ENCODE measurements around the gene PDF. TPM values are rescaled to one million over a fixed set of nuclear protein-coding genes. Genes with fewer than 3 reads are reported as not detected.
A peak's percentile ranks its signal among the peaks of the same experiment; 100 is the strongest.
"Not testable (repeated sequence)": the region's sequence is repeated elsewhere in the genome, so short reads cannot be mapped to it uniquely, and the experiment has no call there.

The PDF gene
- total and polyA plus RNA-seq, 2 donors from 2014 or later = 22.4 to 30.8 TPM

GRCh38 chr16:69293401-69293800 lies 37.0 kb downstream of the PDF start:
- intact Hi-C loops (cut with DNase I) = no loop called here
- no peak overlapping the region for H3K4me3 ChIP-seq (ENCODE audit: low read length in 3 of 3)
- TF ChIP-seq, protein P1, sequence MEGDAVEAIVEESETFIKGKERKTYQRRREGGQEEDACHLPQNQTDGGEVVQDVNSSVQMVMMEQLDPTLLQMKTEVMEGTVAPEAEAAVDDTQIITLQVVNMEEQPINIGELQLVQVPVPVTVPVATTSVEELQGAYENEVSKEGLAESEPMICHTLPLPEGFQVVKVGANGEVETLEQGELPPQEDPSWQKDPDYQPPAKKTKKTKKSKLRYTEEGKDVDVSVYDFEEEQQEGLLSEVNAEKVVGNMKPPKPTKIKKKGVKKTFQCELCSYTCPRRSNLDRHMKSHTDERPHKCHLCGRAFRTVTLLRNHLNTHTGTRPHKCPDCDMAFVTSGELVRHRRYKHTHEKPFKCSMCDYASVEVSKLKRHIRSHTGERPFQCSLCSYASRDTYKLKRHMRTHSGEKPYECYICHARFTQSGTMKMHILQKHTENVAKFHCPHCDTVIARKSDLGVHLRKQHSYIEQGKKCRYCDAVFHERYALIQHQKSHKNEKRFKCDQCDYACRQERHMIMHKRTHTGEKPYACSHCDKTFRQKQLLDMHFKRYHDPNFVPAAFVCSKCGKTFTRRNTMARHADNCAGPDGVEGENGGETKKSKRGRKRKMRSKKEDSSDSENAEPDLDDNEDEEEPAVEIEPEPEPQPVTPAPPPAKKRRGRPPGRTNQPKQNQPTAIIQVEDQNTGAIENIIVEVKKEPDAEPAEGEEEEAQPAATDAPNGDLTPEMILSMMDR (IDR thresholded peaks at IDR 0.05; ENCODE audit: borderline replicate concordance, extremely low read depth, insufficient read depth) = no peak
- no peaks in the 10 kb centered on the region for H3K27me3 ChIP-seq (ENCODE audit: control insufficient read depth, insufficient read depth, low read length)
- no peaks in the 10 kb centered on the region for H3K4me1 ChIP-seq (ENCODE audit: control insufficient read depth in 2 of 3, insufficient read depth in 2 of 3, low read depth in 1 of 3, low read length in 3 of 3)
- H3K9me3 ChIP-seq (ENCODE audit: control insufficient read depth in 2 of 3, insufficient read depth in 1 of 3, low read length in 3 of 3) = no peaks in the 10 kb centered on the region
- no peak overlapping the region for H3K9ac ChIP-seq (ENCODE audit: low read length in 3 of 3)
- H3K27ac ChIP-seq (ENCODE audit: low read depth in 2 of 2, low read length in 2 of 2) = no peak overlapping the region
- DNase-seq (no peak), FAIRE-seq (no peak)
- peaks cover 0 to 3% (median 0%) of the 10 kb centered on the region in 3 donors for H3K36me3 ChIP-seq (ENCODE audit: control insufficient read depth in 2 of 3, insufficient read depth in 3 of 3, low read length in 3 of 3)

- FAIRE-seq; H3K27ac ChIP-seq (ENCODE audit: low read depth in 2 of 2, low read length in 2 of 2): not testable (repeated sequence)
These were observed 38.7 kb downstream of the PDF start for GRCh38 chr16:69291657-69292056.

GRCh38 chr16:69286941-69287713 lies 43.3 kb downstream of the PDF start:
- no peak overlapping the region for H3K4me3 ChIP-seq (ENCODE audit: low read length in 3 of 3)
- no peaks in the 10 kb centered on the region for H3K4me1 ChIP-seq (ENCODE audit: control insufficient read depth in 2 of 3, insufficient read depth in 2 of 3, low read depth in 1 of 3, low read length in 3 of 3)
- H3K27me3 ChIP-seq (ENCODE audit: control insufficient read depth, insufficient read depth, low read length) = no peaks in the 10 kb centered on the region
- H3K9ac ChIP-seq (ENCODE audit: low read length in 3 of 3) = no peak overlapping the region
- FAIRE-seq = peak; percentile 80
- DNase-seq = peak in 2 of 5 donors; percentile 83 to 89
- TF ChIP-seq, protein P1 (IDR thresholded peaks at IDR 0.05; ENCODE audit: borderline replicate concordance, extremely low read depth, insufficient read depth) = peak; percentile 36
- H3K9me3 ChIP-seq (ENCODE audit: control insufficient read depth in 2 of 3, insufficient read depth in 1 of 3, low read length in 3 of 3) = no peaks in the 10 kb centered on the region
- H3K27ac ChIP-seq (ENCODE audit: low read depth in 2 of 2, low read length in 2 of 2) = no peak overlapping the region
- intact Hi-C loops (cut with DNase I) = loop anchor here (2.0 kb wide), 1 partner anchor 136 kb away; no protein-coding TSS in a partner anchor
- peaks cover 0 to 9% (median 0%) of the 10 kb centered on the region in 3 donors for H3K36me3 ChIP-seq (ENCODE audit: control insufficient read depth in 2 of 3, insufficient read depth in 3 of 3, low read length in 3 of 3)

More at GRCh38 chr16:69291657-69292056, 38.7 kb downstream of the PDF start:
- DNase-seq; H3K36me3 ChIP-seq (ENCODE audit: control insufficient read depth in 2 of 3, insufficient read depth in 3 of 3, low read length in 3 of 3); H3K9ac ChIP-seq (ENCODE audit: low read length in 3 of 3); intact Hi-C loops (cut with DNase I); H3K4me3 ChIP-seq (ENCODE audit: low read length in 3 of 3); H3K27me3 ChIP-seq (ENCODE audit: control insufficient read depth, insufficient read depth, low read length); H3K4me1 ChIP-seq (ENCODE audit: control insufficient read depth in 2 of 3, insufficient read depth in 2 of 3, low read depth in 1 of 3, low read length in 3 of 3); H3K9me3 ChIP-seq (ENCODE audit: control insufficient read depth in 2 of 3, insufficient read depth in 1 of 3, low read length in 3 of 3): not testable (repeated sequence)

DNA sequence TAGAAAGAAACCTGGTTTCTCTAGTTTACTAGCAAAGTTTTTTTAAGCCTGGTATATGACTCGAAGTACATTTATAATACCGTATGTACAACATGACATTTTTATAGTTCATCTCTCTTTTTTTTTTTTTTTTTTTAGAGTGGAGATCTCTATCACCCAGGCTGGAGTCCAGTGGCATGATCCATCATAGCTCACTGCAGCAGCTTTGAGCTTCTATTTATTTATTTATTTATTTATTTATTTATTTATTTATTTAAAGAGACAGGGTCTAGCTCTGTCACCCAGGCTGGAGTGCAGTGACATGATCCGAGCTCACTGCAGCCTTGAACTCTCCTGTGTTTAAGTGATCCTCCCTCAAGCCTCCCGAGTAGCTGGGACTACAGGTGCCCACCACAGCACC lies 45.1 kb downstream of the PDF start:
- no peak overlapping the region for H3K4me3 ChIP-seq (ENCODE audit: low read length in 3 of 3)
- no peak for FAIRE-seq
- H3K4me1 ChIP-seq (ENCODE audit: control insufficient read depth in 2 of 3, insufficient read depth in 2 of 3, low read depth in 1 of 3, low read length in 3 of 3) = no peaks in the 10 kb centered on the region
- no peak overlapping the region for H3K27ac ChIP-seq (ENCODE audit: low read depth in 2 of 2, low read length in 2 of 2)
- TF ChIP-seq, protein P1 (IDR thresholded peaks at IDR 0.05; ENCODE audit: borderline replicate concordance, extremely low read depth, insufficient read depth) = no peak
- no peak overlapping the region for H3K9ac ChIP-seq (ENCODE audit: low read length in 3 of 3)
- no peak for DNase-seq
- intact Hi-C loops (cut with DNase I) = no loop called here
- no peaks in the 10 kb centered on the region for H3K9me3 ChIP-seq (ENCODE audit: control insufficient read depth in 2 of 3, insufficient read depth in 1 of 3, low read length in 3 of 3)
- peaks cover 0 to 9% (median 0%) of the 10 kb centered on the region in 3 donors for H3K36me3 ChIP-seq (ENCODE audit: control insufficient read depth in 2 of 3, insufficient read depth in 3 of 3, low read length in 3 of 3)
- H3K27me3 ChIP-seq (ENCODE audit: control insufficient read depth, insufficient read depth, low read length) = no peaks in the 10 kb centered on the region
